ENCODE results near the gene KLHL21.
"Not testable (repeated sequence)": the region's sequence is repeated elsewhere in the genome, so short reads cannot be mapped to it uniquely, and the experiment has no call there.

KLHL21 gene

GRCh38 chr1:6602669-6603237 lies at the start of gene KLHL21:
Gene KLHL21 (minus strand): TSS chr1:6602869. CDS start chr1:6602817, 52 bp downstream.
- DNase-seq (ENCODE audit: low spot score in 2 of 2), result peak; percentile 65 to 77
- no peaks in the 10 kb centered on the region for H3K27me3 Mint-ChIP-seq
- no peaks in the 10 kb centered on the region for H3K36me3 Mint-ChIP-seq
- peak within 1 kb of the TSS; percentile 97 for H3K4me3 Mint-ChIP-seq
- peak within 1 kb of the TSS; percentile 94 for H3K27ac Mint-ChIP-seq
- peak; percentile 64 for ATAC-seq (ENCODE audit: low read depth)
- peaks cover 13% of the 10 kb centered on the region for H3K4me1 Mint-ChIP-seq
- no peaks in the 10 kb centered on the region for H3K9me3 Mint-ChIP-seq

- DNase-seq (ENCODE audit: low spot score in 2 of 2) (no peak), ATAC-seq (ENCODE audit: low read depth) (no peak)
- H3K27ac Mint-ChIP-seq, result no peak overlapping the region
- H3K4me3 Mint-ChIP-seq, result no peak overlapping the region
- H3K9me3 Mint-ChIP-seq, result no peaks in the 10 kb centered on the region
- H3K27me3 Mint-ChIP-seq, result no peaks in the 10 kb centered on the region
- H3K4me1 Mint-ChIP-seq, result no peaks in the 10 kb centered on the region
- peaks cover 10% of the 10 kb centered on the region for H3K36me3 Mint-ChIP-seq
These were observed 49.2 kb upstream of the KLHL21 start for GRCh38 chr1:6651909-6652308.

GRCh38 chr1:6648556-6648955 lies 45.9 kb upstream of the KLHL21 start:
- H3K9me3 Mint-ChIP-seq, result no peaks in the 10 kb centered on the region
- H3K27ac Mint-ChIP-seq, result no peak overlapping the region
- H3K27me3 Mint-ChIP-seq, result no peaks in the 10 kb centered on the region
- peaks cover 10% of the 10 kb centered on the region for H3K36me3 Mint-ChIP-seq
- DNase-seq (ENCODE audit: low spot score in 2 of 2) (no peak), ATAC-seq (ENCODE audit: low read depth) (no peak)
- no peak overlapping the region for H3K4me3 Mint-ChIP-seq
- no peaks in the 10 kb centered on the region for H3K4me1 Mint-ChIP-seq

GRCh38 chr1:6646499-6647148 lies 44.0 kb upstream of the KLHL21 start:
- Mint-ChIP-seq H3K27ac (no peak overlapping the region), H3K36me3 (peaks cover 15% of the 10 kb centered on the region), H3K4me1 (no peaks in the 10 kb centered on the region), H3K4me3 (no peak overlapping the region), H3K9me3 (no peaks in the 10 kb centered on the region), H3K27me3 (no peaks in the 10 kb centered on the region)
- peak; percentile 55 for ATAC-seq (ENCODE audit: low read depth)
- peak in 1 of 2 donors; percentile 40 for DNase-seq (ENCODE audit: low spot score in 2 of 2)

GRCh38 chr1:6645018-6645417 lies 42.3 kb upstream of the KLHL21 start:
- H3K27ac Mint-ChIP-seq, result no peak overlapping the region
- ATAC-seq (ENCODE audit: low read depth) (no peak), DNase-seq (ENCODE audit: low spot score in 2 of 2) (no peak)
- H3K4me1 Mint-ChIP-seq, result no peaks in the 10 kb centered on the region
- no peaks in the 10 kb centered on the region for H3K27me3 Mint-ChIP-seq
- no peaks in the 10 kb centered on the region for H3K9me3 Mint-ChIP-seq
- no peak overlapping the region for H3K4me3 Mint-ChIP-seq
- H3K36me3 Mint-ChIP-seq, result peaks cover 13% of the 10 kb centered on the region

GRCh38 chr1:6640867-6641266 lies 38.2 kb upstream of the KLHL21 start:
- DNase-seq (ENCODE audit: low spot score in 2 of 2); H3K4me3 Mint-ChIP-seq; H3K4me1 Mint-ChIP-seq; H3K27ac Mint-ChIP-seq; H3K9me3 Mint-ChIP-seq; ATAC-seq (ENCODE audit: low read depth); H3K27me3 Mint-ChIP-seq: not testable (repeated sequence)
- peaks cover 18% of the 10 kb centered on the region for H3K36me3 Mint-ChIP-seq

- Mint-ChIP-seq H3K4me3 (no peak overlapping the region), H3K27ac (no peak overlapping the region), H3K36me3 (peaks cover 20% of the 10 kb centered on the region), H3K4me1 (no peaks in the 10 kb centered on the region), H3K9me3 (no peaks in the 10 kb centered on the region), H3K27me3 (no peaks in the 10 kb centered on the region)
- no peak for ATAC-seq (ENCODE audit: low read depth)
- no peak for DNase-seq (ENCODE audit: low spot score in 2 of 2)
These were observed 35.6 kb upstream of the KLHL21 start for GRCh38 chr1:6638226-6638625.

- ATAC-seq (ENCODE audit: low read depth), result no peak
- H3K36me3 Mint-ChIP-seq, result peaks cover 19% of the 10 kb centered on the region
These were observed 35.1 kb upstream of the KLHL21 start for GRCh38 chr1:6637770-6638169.

GRCh38 chr1:6636778-6637177 lies 34.1 kb upstream of the KLHL21 start:
- not testable (repeated sequence) for H3K9me3 Mint-ChIP-seq; H3K4me3 Mint-ChIP-seq; H3K27ac Mint-ChIP-seq; DNase-seq (ENCODE audit: low spot score in 2 of 2); H3K27me3 Mint-ChIP-seq; ATAC-seq (ENCODE audit: low read depth); H3K4me1 Mint-ChIP-seq
- H3K36me3 Mint-ChIP-seq, result peaks cover 14% of the 10 kb centered on the region

More at GRCh38 chr1:6637770-6638169, 35.1 kb upstream of the KLHL21 start:
- Mint-ChIP-seq H3K4me3 (no peak overlapping the region), H3K27ac (no peak overlapping the region), H3K4me1 (no peaks in the 10 kb centered on the region), H3K9me3 (no peaks in the 10 kb centered on the region), H3K27me3 (no peaks in the 10 kb centered on the region)
- no peak for DNase-seq (ENCODE audit: low spot score in 2 of 2)

- ATAC-seq (ENCODE audit: low read depth) (no peak), DNase-seq (ENCODE audit: low spot score in 2 of 2) (no peak)
- Mint-ChIP-seq H3K27ac (peak overlapping the region; percentile 65), H3K4me1 (no peaks in the 10 kb centered on the region), H3K36me3 (peaks cover 11% of the 10 kb centered on the region), H3K27me3 (no peaks in the 10 kb centered on the region), H3K9me3 (no peaks in the 10 kb centered on the region), H3K4me3 (no peak overlapping the region)
These were observed 33.5 kb upstream of the KLHL21 start for GRCh38 chr1:6635910-6636760.

GRCh38 chr1:6635161-6635909 lies 32.7 kb upstream of the KLHL21 start:
- ATAC-seq (ENCODE audit: low read depth) (no peak), DNase-seq (ENCODE audit: low spot score in 2 of 2) (no peak)
- peaks cover 11% of the 10 kb centered on the region for H3K36me3 Mint-ChIP-seq
- peak overlapping the region; percentile 65 for H3K27ac Mint-ChIP-seq
- H3K27me3 Mint-ChIP-seq, result no peaks in the 10 kb centered on the region
- H3K9me3 Mint-ChIP-seq, result no peaks in the 10 kb centered on the region
- H3K4me3 Mint-ChIP-seq, result no peak overlapping the region
- no peaks in the 10 kb centered on the region for H3K4me1 Mint-ChIP-seq

- DNase-seq (ENCODE audit: low spot score in 2 of 2) (no peak), ATAC-seq (ENCODE audit: low read depth) (peak; percentile 53)
- no peaks in the 10 kb centered on the region for H3K9me3 Mint-ChIP-seq
- H3K36me3 Mint-ChIP-seq, result peaks cover 12% of the 10 kb centered on the region
- no peak overlapping the region for H3K4me3 Mint-ChIP-seq
- H3K27ac Mint-ChIP-seq, result no peak overlapping the region
- peaks cover under 1% of the 10 kb centered on the region for H3K4me1 Mint-ChIP-seq
- H3K27me3 Mint-ChIP-seq, result no peaks in the 10 kb centered on the region
These were observed 31.8 kb upstream of the KLHL21 start for GRCh38 chr1:6634371-6635052.
